Activated CD8-positive, alpha-beta memory T cell treated with anti-CD3 and anti-CD28 coated beads, Interleukin-2, amount 50 U/mL, for 4 hours (primary cell): Measurements from ENCODE around the gene ARHGEF7.

ENCODE experiments used
- DNase-seq: peaks from one replicate; pipeline ENCODE4 v3.0.0-alpha.2; 2020

ARHGEF7 gene

DNA sequence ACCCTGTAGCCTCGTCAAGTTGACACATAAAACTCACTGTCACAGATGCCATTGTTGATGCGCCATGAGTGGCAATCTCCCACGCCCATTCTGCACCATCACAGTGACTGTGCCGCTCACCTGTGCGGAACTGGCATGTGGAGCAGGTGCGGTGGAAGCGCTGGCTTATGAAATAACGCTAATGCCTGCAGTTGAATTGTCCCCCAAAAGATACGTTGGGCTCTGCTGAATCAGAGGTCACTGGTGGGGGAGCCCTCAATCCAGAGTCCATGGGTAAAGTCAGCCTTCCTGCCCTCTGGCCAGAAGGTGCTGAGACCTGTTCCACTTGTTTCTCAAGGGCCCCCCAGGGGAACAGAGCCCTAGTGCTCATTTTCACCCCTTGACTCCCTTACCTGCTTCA is 2.9 kb upstream of the ARHGEF7 start:
- DNase-seq, result no peak

DNA sequence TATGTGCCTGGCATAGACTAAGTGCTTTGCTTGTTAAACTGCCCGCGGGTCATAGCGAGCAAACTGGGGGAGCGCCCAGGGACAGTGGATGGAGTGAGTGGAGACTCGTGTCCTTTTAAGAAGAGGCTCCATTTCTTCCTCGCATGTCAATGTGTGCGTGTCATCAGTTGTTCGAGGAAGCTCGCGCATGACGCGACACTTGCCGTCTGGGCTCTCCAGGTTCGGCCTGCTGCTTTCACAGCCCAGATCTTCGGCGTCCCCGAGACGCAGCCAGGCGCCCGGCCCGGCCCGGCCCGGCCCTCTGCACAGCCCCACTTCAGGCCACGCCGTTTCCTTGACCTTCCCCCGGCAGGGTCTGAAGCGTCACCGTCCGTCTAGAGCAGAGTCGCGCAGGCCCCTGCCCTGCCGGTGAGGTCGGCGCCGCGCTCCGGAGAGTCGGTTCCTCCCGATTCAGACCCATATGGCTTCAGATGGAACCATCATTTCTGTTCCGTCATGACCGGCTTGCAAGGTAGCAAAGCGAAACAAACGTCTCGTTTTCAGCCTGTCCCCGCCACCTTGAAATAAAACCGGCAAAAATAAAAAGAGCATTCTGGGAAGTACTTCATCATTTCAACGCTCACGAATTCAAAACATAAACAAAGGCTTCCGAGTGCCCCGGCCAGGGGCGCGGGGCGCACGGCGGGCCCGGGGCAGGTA is 599 bp upstream of the ARHGEF7 start:
- DNase-seq, result no peak

DNA sequence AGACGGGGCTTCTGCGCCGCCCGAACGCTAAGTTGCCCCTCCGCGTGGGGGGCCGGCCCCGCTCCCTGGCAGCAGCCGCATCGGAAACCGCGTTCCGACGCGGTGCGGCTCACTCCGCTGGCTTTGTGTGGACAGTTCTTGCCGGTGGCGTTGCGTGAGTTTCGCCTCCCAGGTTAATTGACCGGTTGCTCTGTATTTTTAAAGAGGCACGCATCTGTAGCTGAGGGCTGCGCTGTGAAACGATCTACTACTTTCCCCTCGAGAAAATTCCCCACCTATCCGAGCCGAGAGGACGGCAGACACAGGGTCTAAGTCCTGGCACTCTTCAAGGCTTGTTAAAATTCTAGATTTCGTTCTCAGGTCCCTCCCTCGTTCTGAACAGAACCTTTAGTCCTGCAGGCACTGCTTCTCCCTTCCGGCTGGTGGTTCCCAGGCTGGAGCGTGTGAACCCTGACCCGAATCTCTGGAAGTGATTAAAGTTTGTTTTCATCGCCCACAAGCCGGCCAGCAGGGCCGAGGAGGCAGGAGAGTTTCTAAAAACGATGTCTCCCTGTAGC is 933 bp downstream of the ARHGEF7 start:
- DNase-seq, result no peak

DNA sequence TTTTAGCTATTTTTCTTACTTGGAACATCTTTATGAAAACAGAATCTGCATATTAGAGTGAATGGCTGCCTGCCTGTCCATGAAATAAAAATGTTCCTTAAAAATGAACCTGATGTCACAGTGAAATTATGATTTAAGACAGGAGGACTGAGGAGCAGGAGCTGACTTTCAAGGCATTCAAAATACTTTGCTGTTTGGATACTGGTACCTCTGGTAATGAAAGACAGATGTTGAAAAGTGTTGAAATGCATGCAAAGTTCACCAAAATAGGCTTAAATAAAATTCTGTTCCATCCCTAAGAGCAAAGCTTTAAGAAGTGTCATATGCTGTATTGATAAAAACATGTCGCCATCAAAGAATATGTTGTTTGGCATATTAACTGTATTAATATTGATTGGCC is 1.7 kb downstream of the ARHGEF7 start:
- DNase-seq, result no peak

DNA sequence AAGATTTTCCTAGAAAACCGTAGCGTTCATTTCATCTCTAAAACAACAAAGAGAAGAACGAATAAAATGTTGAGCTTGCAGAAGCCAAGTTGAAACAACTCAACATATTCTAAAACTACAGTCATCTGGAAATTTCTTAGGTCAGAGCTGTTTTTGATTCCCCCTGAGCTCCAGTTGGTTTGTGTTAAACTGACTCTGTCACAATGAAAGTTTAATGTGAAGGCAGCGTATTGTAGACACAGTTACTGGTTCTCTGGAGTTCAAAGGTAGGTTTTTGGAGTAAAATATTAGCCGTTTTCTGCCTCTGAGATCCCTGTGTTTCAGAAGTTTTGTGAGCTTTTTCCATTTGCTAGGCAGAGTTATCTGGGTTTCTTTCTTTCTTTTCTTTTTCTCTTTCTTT is 2.2 kb downstream of the ARHGEF7 start:
- DNase-seq, result no peak

DNA sequence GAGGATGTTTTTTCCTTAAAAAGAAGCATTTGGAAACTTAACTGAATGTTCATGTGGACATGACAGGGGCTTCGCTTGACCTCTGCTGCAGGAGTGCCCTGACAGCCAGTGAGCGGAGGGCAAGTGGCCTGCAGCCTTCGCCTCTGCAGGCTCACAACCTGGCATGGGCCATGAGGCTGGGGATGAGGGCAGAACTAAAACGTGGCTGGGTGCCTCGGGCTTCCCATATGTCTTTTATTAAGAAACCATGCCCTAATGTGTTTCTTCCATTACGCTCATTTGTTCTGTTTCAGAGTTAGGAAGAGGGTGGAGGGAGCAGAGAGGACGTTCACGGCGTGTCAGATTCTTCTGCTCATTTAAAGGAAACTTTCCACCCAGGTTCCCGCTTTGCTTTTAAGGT is 2.9 kb downstream of the ARHGEF7 start:
- no peak for DNase-seq

DNA sequence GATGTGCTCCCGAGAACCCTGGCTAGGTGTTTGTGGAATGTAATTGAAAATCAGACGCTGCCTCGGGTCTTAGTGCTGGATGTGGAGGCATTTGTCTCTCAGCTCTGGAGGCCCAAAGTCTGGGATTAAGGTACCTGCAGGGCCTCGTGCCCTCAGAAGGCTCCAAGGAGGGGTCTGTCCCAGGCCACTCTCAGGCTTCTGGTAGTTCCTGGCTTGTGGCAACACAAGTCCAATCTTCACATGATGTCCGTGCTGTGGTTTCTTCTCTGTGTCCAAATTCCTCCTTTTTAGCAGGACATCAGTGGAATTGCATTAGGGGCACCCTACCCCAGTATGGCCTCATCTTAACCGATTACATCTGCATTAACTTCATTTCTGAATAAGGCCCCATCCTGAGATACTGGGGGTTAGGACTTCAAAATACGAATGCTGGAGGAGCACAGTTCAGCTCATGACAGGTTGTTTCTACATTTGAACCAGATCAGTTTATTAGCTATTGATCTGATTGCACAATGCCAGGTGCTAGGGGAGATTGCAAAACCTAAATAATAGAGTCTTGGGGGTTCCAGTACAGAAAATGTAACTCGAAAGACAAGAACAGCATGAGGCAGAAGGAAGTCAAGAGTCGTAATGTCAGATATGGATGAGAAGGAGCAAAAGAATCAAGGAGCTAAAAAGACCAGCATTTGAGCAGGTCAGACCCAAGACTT is 3.9 kb downstream of the ARHGEF7 start:
- DNase-seq, result no peak

DNA sequence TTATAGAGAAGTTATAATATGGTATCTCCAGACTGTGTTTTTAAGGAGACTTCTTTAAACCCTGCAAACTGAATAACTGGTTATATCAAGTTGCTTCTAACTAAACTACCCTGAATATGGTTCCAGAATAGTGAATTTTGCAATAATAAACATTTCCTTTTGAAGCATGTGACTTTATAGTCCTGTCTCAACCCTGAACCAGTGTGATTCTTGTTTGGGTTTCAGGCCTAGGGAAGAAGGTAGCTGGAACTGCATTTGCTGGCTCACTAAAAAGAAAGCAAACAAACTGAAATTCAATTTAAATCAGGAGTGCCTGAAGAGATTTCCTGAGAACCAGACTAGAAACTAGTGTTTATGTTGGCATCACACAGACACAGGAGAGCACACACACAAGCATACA is 4.9 kb downstream of the ARHGEF7 start:
- no peak for DNase-seq

DNA sequence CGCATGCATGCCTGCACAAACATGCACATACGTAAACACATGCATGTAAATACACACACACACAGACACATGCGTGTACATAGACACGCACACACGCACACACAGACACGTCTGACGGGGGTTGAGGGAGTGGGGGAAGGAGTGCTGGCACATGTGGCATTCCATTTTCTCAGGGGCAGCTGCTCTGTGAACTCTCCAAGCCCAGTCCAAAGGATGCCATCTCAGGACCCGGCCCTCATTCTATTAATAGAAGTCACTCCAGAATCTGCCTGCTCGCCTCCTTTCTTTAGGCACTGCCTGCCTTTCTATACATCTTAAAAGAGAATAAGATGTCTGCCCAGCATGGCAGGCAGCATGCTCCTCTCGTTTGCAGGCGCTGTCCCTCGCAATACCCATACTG is 5.3 kb downstream of the ARHGEF7 start:
- DNase-seq, result no peak

DNA sequence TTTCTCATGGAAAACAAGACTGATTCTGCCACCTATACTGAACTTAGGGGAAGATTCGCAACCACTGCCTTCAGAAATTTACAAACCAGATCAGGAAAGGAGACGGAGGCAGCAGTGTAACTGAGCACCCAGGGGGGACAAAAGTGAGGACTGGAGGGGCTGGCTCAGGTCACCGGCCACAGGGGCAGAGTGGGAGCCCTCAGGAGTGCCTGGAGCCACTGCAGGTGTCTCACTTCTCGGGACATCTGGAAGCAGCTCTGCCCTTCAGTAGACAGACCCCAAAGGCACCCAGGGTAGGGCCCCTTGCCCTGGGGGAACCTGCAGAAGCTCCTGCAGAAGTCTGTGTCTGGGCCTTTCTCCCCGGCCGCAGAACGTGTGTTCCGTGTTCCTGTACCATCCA is 5.8 kb downstream of the ARHGEF7 start:
- no peak for DNase-seq

DNA sequence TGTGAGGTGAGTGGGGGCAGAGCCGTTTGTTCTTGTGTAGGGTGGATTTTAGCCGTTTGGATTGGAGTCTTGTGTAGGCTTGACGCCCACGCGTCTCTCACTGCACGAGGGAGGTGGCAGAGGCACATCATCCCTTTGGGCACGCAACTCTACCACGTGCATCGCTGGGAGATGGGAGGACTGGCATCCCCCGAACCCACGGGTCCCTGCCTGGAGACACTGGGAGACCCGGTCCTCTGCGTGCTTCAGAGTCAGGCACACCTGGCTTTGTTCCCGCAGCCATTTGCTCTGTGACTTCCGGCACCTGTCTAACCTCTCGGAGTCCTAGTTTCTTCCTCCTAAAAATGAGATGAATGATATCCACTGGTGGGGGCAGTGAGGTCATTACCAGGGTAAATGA is 6.4 kb downstream of the ARHGEF7 start:
- DNase-seq, result no peak

DNA sequence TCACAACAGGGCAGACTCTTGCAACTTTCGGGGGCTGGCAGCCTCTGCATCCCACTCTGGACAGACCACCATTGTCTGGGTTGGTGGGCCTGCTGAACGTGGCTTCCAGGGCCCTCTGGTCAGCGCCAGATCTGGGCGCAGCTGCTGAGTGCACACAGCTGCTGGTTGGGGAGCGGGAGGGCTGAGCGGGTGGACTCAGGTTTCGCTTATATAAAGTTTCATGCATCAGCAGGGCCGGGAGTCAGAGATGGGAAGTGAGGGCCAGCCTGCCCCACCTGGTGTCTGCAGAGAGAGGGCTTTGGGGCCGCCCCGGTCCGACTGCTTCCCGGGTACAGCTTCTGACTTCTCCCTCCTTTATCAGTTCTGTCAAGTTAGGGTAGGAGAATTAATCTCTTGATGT is 6.9 kb downstream of the ARHGEF7 start:
- no peak for DNase-seq

DNA sequence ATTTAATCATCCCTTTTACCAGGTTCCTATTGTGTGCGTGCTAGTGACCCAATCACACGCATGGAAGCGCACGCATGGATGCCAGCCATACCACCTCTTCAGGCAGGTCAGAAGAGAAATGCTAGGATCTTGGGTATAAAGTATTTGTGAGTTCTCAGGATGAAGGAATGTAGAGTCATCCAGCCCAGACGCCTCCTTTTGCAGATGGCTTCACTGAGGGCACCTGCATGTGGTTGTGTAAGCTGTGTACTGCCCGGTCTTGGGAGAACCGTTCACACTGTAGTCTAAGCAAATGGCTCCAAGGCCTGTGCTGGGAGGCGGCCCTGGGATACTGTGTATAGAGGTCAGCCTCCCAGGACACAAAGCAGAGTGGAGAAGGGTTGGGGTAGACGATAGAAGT is 7.5 kb downstream of the ARHGEF7 start:
- DNase-seq, result no peak

DNA sequence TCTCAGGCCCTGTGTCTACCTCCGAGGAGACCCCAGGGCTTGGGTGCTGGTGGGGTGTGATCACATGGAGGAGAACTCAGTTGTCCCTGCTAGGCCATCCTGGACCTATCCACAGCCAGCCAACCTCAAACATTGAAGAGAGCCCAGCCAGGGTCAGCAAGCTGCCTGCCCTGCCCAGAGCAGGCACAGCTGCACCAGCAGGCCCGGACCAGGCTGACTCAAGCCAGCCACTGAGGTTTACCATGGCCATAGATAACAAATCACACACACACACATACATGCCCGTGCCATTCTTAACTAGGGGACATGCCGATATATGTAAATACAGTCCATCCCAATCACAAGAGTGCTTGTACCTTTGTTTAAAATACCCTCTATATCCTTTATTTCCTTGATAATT is 8.1 kb downstream of the ARHGEF7 start:
- DNase-seq, result no peak

DNA sequence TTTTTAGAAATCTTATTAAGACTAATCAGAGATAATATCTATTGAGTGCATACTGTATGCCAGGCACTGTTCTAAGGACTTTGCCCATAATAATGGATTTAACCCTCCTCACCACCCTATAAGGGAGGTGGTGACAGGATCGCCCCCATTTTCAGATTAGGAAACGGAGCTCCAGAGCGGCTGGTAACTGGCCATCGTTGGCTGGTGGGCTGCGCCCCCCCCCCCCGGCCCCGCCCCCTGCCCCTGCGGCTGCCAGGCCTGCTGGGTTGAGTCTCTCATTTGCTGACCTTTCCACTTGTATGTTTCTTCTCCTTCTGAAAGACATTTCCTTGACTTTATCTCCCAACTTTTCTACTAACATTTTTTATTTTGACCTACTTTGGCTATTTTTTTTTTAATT is 8.5 kb downstream of the ARHGEF7 start:
- DNase-seq, result no peak

DNA sequence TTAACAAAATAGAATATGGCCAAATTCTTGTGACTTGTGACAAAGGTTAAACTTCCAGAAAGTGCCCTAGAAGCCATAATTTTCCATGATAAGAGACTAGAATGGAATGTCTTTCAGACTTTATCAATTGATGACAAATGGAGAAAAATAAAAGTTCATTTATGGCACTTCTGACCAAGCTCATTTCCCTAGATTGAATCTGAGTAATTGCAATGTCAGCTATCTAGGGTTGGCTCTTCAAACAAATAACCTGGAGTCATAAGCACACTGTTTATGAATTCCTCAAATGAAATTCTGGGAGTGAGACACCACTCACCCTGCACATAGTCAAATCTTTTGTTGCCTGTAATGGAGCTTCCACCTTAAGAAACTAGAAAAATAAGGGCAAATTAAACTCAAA is 11.4 kb downstream of the ARHGEF7 start:
- DNase-seq, result no peak

DNA sequence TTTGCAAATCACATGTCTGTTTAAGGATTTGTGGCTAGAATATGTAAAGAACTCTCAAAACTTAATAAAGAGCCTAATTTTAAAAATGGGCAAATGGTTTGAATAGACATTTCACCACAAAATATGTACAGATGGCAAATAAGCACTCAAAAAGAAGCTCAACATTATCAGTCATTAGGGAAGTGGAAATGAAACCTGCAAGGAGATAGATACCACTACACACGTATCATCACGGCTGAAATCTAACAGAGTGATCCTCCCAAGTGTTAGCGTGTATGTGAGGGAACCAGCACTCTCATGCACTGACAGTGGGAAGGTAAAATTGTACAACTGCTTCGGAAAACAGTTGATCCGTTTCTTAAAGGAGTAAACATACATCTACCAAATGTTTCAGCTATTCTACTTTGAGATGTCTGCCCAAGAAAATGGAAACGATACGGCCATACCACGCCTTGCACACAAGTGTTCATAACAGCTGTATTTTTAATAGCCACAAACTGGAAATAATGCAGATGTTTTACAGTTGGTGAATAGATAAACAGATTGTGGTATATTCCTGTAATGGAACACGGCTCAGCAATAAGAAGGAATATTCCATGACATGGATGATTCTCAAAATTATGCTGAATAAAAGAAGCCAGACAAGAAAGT is 14.5 kb downstream of the ARHGEF7 start:
- no peak for DNase-seq

DNA sequence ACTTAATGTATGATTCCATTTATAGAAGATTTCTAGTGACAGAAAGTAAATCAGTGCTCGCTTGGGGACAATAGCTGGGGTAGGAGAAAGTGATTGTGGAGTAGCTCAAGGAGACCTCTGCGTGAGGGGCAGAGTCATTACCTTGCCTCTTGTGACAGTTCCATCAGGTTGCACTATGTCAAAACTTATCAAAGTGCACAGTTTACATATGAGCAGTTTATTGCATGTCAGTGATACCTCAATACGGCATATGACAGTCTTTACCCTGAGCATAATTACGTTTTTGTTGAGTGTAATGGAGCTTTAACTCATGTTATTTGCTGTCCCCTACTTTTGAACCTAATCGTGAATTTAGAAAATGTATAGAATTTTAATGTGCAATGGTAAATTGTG is 15.0 kb downstream of the ARHGEF7 start:
- DNase-seq, result no peak

DNA sequence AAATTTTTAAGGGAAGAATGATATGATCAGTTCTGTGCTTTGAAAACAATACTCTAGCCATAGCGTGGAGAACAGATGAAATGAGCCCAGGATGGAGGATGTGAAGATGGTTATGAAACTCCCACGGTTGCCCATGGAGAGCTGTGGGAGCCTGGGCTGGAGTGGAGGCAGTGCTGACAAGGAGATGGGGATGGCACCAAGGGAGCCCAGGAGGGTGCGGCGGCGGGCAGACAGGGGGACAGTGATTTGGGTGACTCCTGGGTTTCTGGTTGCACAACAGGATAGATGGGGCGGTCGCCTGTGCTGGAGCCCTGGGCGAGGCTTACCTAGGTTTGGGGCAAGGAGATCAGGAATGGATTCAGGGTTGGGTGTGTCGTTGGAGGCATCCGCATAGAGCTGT is 15.9 kb downstream of the ARHGEF7 start:
- no peak for DNase-seq

DNA sequence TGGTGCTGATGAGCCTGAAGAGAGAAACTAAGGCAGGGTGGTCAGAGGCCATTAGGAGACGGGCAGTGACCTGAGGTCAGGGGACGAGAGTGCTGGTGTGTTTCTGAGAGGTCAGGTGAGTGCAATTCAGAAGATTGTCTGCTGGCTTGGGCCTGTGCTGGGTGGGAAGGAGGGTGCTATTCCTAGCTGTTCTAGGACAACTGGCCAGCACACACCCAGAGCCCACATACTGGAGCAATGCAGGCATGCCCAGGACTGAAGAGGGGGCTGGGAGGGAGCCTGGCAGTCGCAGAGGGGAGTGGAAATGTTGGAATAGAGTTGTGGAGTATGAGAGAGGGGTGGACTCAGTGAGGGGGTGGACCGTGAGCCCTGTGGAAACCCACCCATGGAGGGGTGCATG is 16.5 kb downstream of the ARHGEF7 start:
- DNase-seq, result no peak

DNA sequence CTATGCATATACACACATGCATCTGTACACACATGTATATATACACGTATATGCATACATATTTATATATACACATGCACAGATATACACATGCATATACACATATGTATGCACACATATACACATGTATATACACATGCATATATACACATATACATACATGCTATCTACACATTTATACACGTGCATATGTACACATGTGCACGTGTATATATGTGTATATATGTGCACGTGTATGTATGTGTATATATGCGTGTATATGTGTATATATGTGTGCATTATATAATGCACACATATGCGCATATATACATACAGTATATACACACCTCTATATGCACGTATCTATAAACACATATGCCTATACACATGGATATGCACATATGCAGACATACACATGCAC is 17.8 kb downstream of the ARHGEF7 start:
- DNase-seq, result no peak

DNA sequence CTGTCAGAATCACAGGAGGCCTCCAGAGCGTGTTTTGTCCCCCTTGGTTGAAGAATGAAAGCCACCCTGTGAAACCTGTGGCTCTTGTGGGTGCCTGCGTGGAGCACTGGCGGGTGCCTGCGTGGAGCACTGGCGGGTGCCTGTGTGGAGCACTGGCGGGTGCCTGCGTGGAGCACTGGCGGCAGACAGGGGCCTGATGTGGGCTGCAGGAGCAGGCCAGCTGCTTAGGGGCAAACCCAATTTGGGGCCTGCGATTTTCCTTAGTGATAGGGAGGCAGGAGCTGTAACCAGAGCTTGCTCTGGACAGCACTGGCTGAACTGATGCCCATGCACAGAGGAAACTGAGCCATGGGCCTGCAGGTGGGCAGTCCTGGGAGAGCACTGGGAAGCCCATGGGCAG is 24.3 kb downstream of the ARHGEF7 start:
- no peak for DNase-seq

DNA sequence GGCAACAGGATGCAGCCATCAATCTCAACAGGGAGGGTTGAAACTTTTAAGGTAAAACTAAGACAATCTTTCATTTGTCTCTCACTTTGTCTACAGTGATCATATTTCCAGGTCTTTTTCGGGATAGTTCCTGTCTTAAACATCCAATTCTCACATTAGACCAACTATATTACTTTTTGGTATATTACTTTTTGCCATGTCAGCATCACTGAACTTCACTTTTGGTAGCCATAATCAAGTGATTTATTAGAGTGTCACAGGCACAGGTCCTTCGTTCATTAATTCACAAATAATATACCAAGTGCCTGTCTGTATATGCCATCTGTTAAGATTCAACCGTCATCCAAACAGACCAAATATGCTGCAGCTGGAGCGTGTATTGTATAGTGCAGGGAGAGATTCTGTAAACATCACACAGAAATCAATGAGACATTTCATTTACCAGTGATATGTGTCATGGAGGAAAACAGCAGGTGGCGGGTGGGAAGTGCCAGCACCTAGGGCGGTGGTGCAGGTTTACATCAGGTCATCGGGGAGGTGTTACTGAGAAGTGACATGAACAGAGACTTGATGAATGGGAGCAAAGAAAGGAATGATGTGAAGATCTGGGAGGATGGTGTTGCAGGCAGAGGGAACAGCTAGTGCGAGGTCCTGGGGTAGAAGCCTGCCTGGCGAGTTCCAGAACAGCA is 24.9 kb downstream of the ARHGEF7 start:
- no peak for DNase-seq
